Naive thymus-derived CD4-positive, alpha-beta T cell (primary cell): ENCODE results near the gene CDYL2. TPM values are rescaled to one million over a fixed set of nuclear protein-coding genes. Genes with fewer than 3 reads are reported as not detected.
A peak's percentile ranks its signal among the peaks of the same experiment; 100 is the strongest.

ENCODE experiments used
- ATAC-seq: fragments of 150-1000 bp; cut with Tn5 transposase; 2 replicates; pipeline ENCODE4 v1.10.0; 2021; ENCODE audit warnings: mild to moderate bottlenecking, moderate library complexity
- CTCF ChIA-PET: fragments of 350-600 bp; sonication (Branson Sonifier 250); formaldehyde crosslinking; loops from one replicate; lab custom pipeline; 2021; ENCODE audit warnings: antibody characterized with exemption; lab: Charles Lee
- POLR2A ChIA-PET: fragments of 350-600 bp; sonication (Branson Sonifier 250); formaldehyde crosslinking; loops from one replicate; lab custom pipeline; 2021; ENCODE audit warnings: antibody characterized with exemption, inconsistent platforms; lab: Charles Lee
- DNase-seq, 9 donors: peaks; one replicate each; pipeline versions ENCODE4 v3.0.0 to v3.0.0-alpha.2; 2020 to 2022; ENCODE audit warnings: mixed read lengths in 1 of 9
- H3K27ac ChIP-seq: one replicate; pipeline ENCODE4 v1.7.0; 2013; ENCODE audit warnings: mild to moderate bottlenecking, low read depth, low read length, moderate library complexity
- H3K27me3 ChIP-seq, 2 donors: one replicate each; pipeline ENCODE4 v1.7.0; 2013; ENCODE audit warnings: low read length in 2 of 2, mild to moderate bottlenecking in 2 of 2, moderate library complexity in 2 of 2; ENCODE audit not compliant: control insufficient read depth in 2 of 2, insufficient read depth in 2 of 2
- H3K36me3 ChIP-seq, 3 experiments: 1 replicate in 2 of 3; 2 replicates in 1 of 3; pipeline ENCODE4 v1.7.0; 2013; ENCODE audit warnings: low read length in 3 of 3, mild to moderate bottlenecking in 3 of 3, moderate library complexity in 1 of 3; ENCODE audit not compliant: insufficient read depth in 3 of 3, control insufficient read depth in 2 of 3
- H3K4me1 ChIP-seq, 2 donors: one replicate each; pipeline ENCODE4 v1.7.0; 2013; ENCODE audit warnings: low read length in 2 of 2, mild to moderate bottlenecking in 2 of 2, moderate library complexity in 1 of 2; ENCODE audit not compliant: control insufficient read depth in 2 of 2, insufficient read depth in 2 of 2
- H3K4me3 ChIP-seq: 2 replicates; pipeline ENCODE4 v1.7.0; 2013; ENCODE audit warnings: mild to moderate bottlenecking, low read length
- H3K9me3 ChIP-seq, 3 experiments: 1 replicate in 2 of 3; 2 replicates in 1 of 3; pipeline ENCODE4 v1.7.0; 2013; ENCODE audit warnings: low read length in 3 of 3; ENCODE audit not compliant: control insufficient read depth in 2 of 3
- H3K27ac Mint-ChIP-seq, 9 donors: one replicate each; pipeline ENCODE4 v1.8.0; 2020 to 2022; ENCODE audit warnings: mixed read lengths in 9 of 9, mild to moderate bottlenecking in 8 of 9, moderate library complexity in 5 of 9, inconsistent platforms in 2 of 9
- H3K27me3 Mint-ChIP-seq, 5 donors: one replicate each; pipeline ENCODE4 v1.8.0; 2021 to 2022; ENCODE audit warnings: mixed read lengths in 5 of 5, mild to moderate bottlenecking in 1 of 5
- H3K36me3 Mint-ChIP-seq, 5 donors: one replicate each; pipeline ENCODE4 v1.8.0; 2020 to 2022; ENCODE audit warnings: mixed read lengths in 5 of 5, mild to moderate bottlenecking in 3 of 5, inconsistent platforms in 1 of 5
- H3K4me1 Mint-ChIP-seq, 7 donors: one replicate each; pipeline ENCODE4 v1.8.0; 2020 to 2022; ENCODE audit warnings: mixed read lengths in 7 of 7, mild to moderate bottlenecking in 3 of 7, inconsistent platforms in 1 of 7
- H3K4me3 Mint-ChIP-seq, 10 donors: one replicate each; pipeline ENCODE4 v1.8.0; 2020 to 2022; ENCODE audit warnings: mild to moderate bottlenecking in 10 of 10, mixed read lengths in 10 of 10, moderate library complexity in 6 of 10, inconsistent platforms in 2 of 10
- H3K9me3 Mint-ChIP-seq, 11 donors: one replicate each; pipeline ENCODE4 v1.8.0; 2020 to 2022; ENCODE audit warnings: mixed read lengths in 11 of 11, mild to moderate bottlenecking in 4 of 11, inconsistent platforms in 1 of 11, moderate library complexity in 1 of 11
- intact Hi-C, 2 donors: fragments of 100-400 bp; cut with micrococcal nuclease; formaldehyde crosslinking; loops; one replicate each; pipeline ENCODE4 v1.15.1; 2023
- polyA plus RNA-seq, 2 donors: library from polyadenylated mRNA; unstranded; fragments of 300-500 nt; fragmentation: Illumina TruSeq; gene quantifications; one replicate each; pipeline ENCODE4 v1.2.3, GENCODE V29; 2021
- total RNA-seq, 6 experiments: library from RNA in 5 of 6; stranded (reverse) in 5 of 6; gene quantifications; 1 replicate in 5 of 6; 2 replicates in 1 of 6; pipeline ENCODE4 v1.2.3 and lab custom pipeline; 2021 to 2026

CDYL2 gene
- total and polyA plus RNA-seq, 7 experiments from 2014 or later, result 0.61 to 71.3 (median 21.0) TPM

DNA sequence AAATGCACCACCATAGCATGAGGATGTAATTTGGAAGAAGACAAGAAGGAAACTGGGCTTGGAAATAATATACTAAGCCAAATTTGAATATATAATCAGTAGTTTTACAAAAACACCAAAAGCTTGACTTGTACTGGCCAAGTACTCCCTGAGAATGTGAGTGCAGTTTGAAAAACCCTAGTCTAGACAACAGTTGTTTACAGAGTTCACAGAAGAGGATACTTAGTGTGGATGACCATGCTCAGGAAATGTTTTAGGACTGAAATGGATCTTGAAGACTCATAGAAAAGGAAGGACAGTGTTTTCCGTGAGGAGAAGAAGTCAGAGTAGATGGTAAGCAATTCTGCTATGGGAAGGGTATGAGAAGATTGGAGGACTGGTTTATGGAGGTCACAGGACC is 1.9 kb upstream of the CDYL2 start:
- H3K27me3 ChIP-seq, result no peaks in the 10 kb centered on the region
- Mint-ChIP-seq H3K27me3 (peaks cover 0 to 9% (median 0%) of the 10 kb centered on the region in 5 donors), H3K36me3 (peaks cover 0 to 23% (median 0%) of the 10 kb centered on the region in 5 donors), H3K27ac (peak overlapping the region in 3 of 9 donors; percentile 29 to 90 (median 39)), H3K4me3 (peak overlapping the region in 8 of 10 donors; percentile 24 to 88 (median 41)), H3K9me3 (peaks cover 0 to 14% (median 0%) of the 10 kb centered on the region in 11 donors), H3K4me1 (peaks cover 11 to 40% (median 15%) of the 10 kb centered on the region in 7 donors)
- ChIA-PET POLR2A (interaction anchor here (0.5 to 1.0 kb wide), 3 partner anchors 217 to 1101 kb away, joined by 3 to 4 read pairs (median 3); no protein-coding TSS in a partner anchor), CTCF (no interaction called here)
- H3K4me3 ChIP-seq, result no peak overlapping the region
- no peaks in the 10 kb centered on the region for H3K9me3 ChIP-seq
- H3K27ac ChIP-seq, result no peak overlapping the region
- peaks cover 0 to 10% of the 10 kb centered on the region in 2 donors for H3K4me1 ChIP-seq
- ATAC-seq, result no peak
- no peaks in the 10 kb centered on the region for H3K36me3 ChIP-seq
- no peak for DNase-seq
- intact Hi-C loops, result loop anchor here (2.0 to 10.0 kb wide), 8 partner anchors 15 to 1201 kb away; partner anchors contain the start of genes C16orf46 (in 2 of the 2), MAF (in 2 of the 2), CENPN (in 1 of the 2) and CMC2 (in 1 of the 2)

DNA sequence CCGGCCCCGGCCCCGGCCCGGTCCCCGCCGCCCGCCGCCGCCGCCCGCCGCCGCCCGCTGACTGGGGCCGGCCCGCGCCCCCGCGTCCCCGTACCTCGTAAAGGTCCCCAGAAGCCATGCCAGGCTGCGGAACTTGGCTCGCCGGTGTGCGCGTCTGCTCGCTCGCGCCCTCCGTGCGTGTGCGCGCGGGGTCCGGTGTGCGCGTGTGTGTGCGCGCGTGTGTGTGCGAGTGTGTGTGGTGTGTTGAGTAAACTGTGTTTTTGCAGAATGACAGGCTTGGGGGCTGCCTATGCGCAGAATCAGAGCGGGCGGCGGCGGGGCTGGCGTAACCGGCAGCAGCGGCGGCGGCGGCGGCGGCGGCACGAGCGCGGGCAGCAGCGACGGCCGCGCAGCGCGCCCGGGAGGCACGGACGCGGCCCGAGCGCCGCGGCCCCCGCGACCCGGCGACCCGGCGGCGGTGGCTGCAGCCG is 307 bp downstream of the CDYL2 start:
- H3K4me1 Mint-ChIP-seq, result peaks cover 12 to 59% (median 18%) of the 10 kb centered on the region in 7 donors
- Histone ChIP-seq H3K9me3 (no peaks in the 10 kb centered on the region), H3K4me1 (peaks cover 0 to 10% of the 10 kb centered on the region in 2 donors), H3K27ac (no peak overlapping the region), H3K36me3 (no peaks in the 10 kb centered on the region), H3K27me3 (no peaks in the 10 kb centered on the region), H3K4me3 (no peak overlapping the region)
- peaks cover 0 to 41% (median 0%) of the 10 kb centered on the region in 5 donors for H3K36me3 Mint-ChIP-seq
- ChIA-PET POLR2A (no interaction called here), CTCF (no interaction called here)
- H3K27ac Mint-ChIP-seq, result peak overlapping the region in 7 of 9 donors; percentile 46 to 98 (median 78)
- H3K27me3 Mint-ChIP-seq, result peaks cover 0 to 9% (median 0%) of the 10 kb centered on the region in 5 donors
- peak overlapping the region; percentile 85 to 96 (median 94) for H3K4me3 Mint-ChIP-seq
- ATAC-seq, result peak; percentile 69
- intact Hi-C loops, result loop anchor here (1.0 to 10.0 kb wide), 11 partner anchors 47 to 1199 kb away; partner anchors contain the start of genes C16orf46 (in 2 of the 2), MAF (in 2 of the 2), CENPN (in 1 of the 2) and CMC2 (in 1 of the 2)
- peaks cover 0 to 10% (median 0%) of the 10 kb centered on the region in 11 donors for H3K9me3 Mint-ChIP-seq
- DNase-seq, result peak; percentile 26 to 69 (median 52)

GRCh38 chr16:80803339-80804055 is 901 bp downstream of the CDYL2 start:
- POLR2A ChIA-PET, result no interaction called here
- intact Hi-C loops, result loop anchor here (1.0 to 10.0 kb wide), 13 partner anchors 46 to 1199 kb away; partner anchors contain the start of genes C16orf46 (in 2 of the 2), DYNLRB2 (in 2 of the 2), MAF (in 2 of the 2) and CENPN (in 1 of the 2)
- no peak overlapping the region for H3K27ac ChIP-seq
- ATAC-seq (peak; percentile 53), DNase-seq (peak in 8 of 9 donors; percentile 21 to 61 (median 36))
- peaks cover 0 to 10% of the 10 kb centered on the region in 2 donors for H3K4me1 ChIP-seq
- Mint-ChIP-seq H3K9me3 (peaks cover 0 to 10% (median 0%) of the 10 kb centered on the region in 11 donors), H3K27me3 (peaks cover 0 to 9% (median 0%) of the 10 kb centered on the region in 5 donors), H3K4me3 (peak overlapping the region; percentile 85 to 96 (median 90)), H3K27ac (peak overlapping the region in 6 of 9 donors; percentile 19 to 98 (median 69)), H3K4me1 (peaks cover 12 to 59% (median 18%) of the 10 kb centered on the region in 7 donors), H3K36me3 (peaks cover 0 to 41% (median 0%) of the 10 kb centered on the region in 5 donors)
- no peaks in the 10 kb centered on the region for H3K36me3 ChIP-seq
- H3K27me3 ChIP-seq, result no peaks in the 10 kb centered on the region
- H3K4me3 ChIP-seq, result no peak overlapping the region
- CTCF ChIA-PET, result no interaction called here
- H3K9me3 ChIP-seq, result no peaks in the 10 kb centered on the region

- DNase-seq (no peak), ATAC-seq (no peak)
- Mint-ChIP-seq H3K27ac (peak overlapping the region in 2 of 9 donors; percentile 2 to 68), H3K36me3 (peaks cover 0 to 44% (median 0%) of the 10 kb centered on the region in 5 donors), H3K27me3 (peaks cover 0 to 9% (median 0%) of the 10 kb centered on the region in 5 donors), H3K4me3 (peak overlapping the region; percentile 26 to 96 (median 70)), H3K4me1 (peaks cover 12 to 60% (median 18%) of the 10 kb centered on the region in 7 donors), H3K9me3 (peaks cover 0 to 10% (median 0%) of the 10 kb centered on the region in 11 donors)
- Histone ChIP-seq H3K36me3 (no peaks in the 10 kb centered on the region), H3K27ac (no peak overlapping the region), H3K9me3 (no peaks in the 10 kb centered on the region), H3K27me3 (no peaks in the 10 kb centered on the region), H3K4me3 (no peak overlapping the region), H3K4me1 (peaks cover 0 to 10% of the 10 kb centered on the region in 2 donors)
- ChIA-PET POLR2A (interaction anchor here (0.7 kb wide), 1 partner anchor 261 kb away, joined by 4 read pairs; no protein-coding TSS in a partner anchor), CTCF (no interaction called here)
- intact Hi-C loops, result loop anchor here (2.0 to 10.0 kb wide), 10 partner anchors 46 to 1198 kb away; partner anchors contain the start of genes C16orf46 (in 2 of the 2), MAF (in 2 of the 2), CENPN (in 1 of the 2) and CMC2 (in 1 of the 2)
Observed at GRCh38 chr16:80802902-80803301, 1.5 kb downstream of the CDYL2 start.

DNA sequence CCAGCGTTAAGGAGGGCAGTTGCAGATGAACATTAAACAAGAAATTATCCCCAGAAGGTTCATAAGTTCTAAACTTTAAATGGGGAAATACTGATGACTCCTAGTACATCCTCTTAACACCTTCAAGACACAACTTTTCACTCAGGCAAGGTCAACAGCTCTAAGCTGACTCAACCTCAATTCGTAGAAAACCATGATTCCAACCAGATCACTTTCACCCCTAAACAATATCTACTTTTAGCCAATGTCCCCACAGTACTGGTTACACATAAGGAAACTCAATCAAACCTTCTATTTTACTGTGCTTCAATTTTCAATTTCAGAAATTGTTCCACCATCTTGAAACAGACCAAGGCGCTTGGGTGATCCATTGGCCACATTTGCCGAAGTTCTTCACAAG is 2.3 kb downstream of the CDYL2 start:
- H3K4me3 ChIP-seq, result no peak overlapping the region
- no peaks in the 10 kb centered on the region for H3K9me3 ChIP-seq
- Mint-ChIP-seq H3K27ac (peak overlapping the region in 2 of 9 donors; percentile 2 to 68), H3K9me3 (peaks cover 0 to 8% (median 0%) of the 10 kb centered on the region in 11 donors), H3K36me3 (peaks cover 0 to 45% (median 0%) of the 10 kb centered on the region in 5 donors), H3K4me1 (peaks cover 12 to 54% (median 18%) of the 10 kb centered on the region in 7 donors), H3K4me3 (peak overlapping the region; percentile 26 to 96 (median 57)), H3K27me3 (peaks cover 0 to 9% (median 0%) of the 10 kb centered on the region in 5 donors)
- ChIA-PET POLR2A (interaction anchor here (0.7 kb wide), 1 partner anchor 260 kb away, joined by 4 read pairs; no protein-coding TSS in a partner anchor), CTCF (no interaction called here)
- intact Hi-C loops, result loop anchor here (2.0 to 10.0 kb wide), 10 partner anchors 45 to 1197 kb away; partner anchors contain the start of genes C16orf46 (in 2 of the 2), MAF (in 2 of the 2), CENPN (in 1 of the 2) and CMC2 (in 1 of the 2)
- H3K36me3 ChIP-seq, result no peaks in the 10 kb centered on the region
- no peak for DNase-seq
- no peak for ATAC-seq
- no peaks in the 10 kb centered on the region for H3K27me3 ChIP-seq
- no peak overlapping the region for H3K27ac ChIP-seq
- H3K4me1 ChIP-seq, result peaks cover 0 to 8% of the 10 kb centered on the region in 2 donors

- H3K36me3 Mint-ChIP-seq, result peaks cover 0 to 45% (median 0%) of the 10 kb centered on the region in 5 donors
- POLR2A ChIA-PET, result interaction anchor here (0.7 kb wide), 1 partner anchor 11 kb away, joined by 3 read pairs; no protein-coding TSS in a partner anchor
Observed at GRCh38 chr16:80794071-80794470, 10.3 kb downstream of the CDYL2 start.

More at GRCh38 chr16:80794071-80794470, 10.3 kb downstream of the CDYL2 start:
- DNase-seq (no peak), ATAC-seq (no peak)
- intact Hi-C loops, result no loop called here
- Mint-ChIP-seq H3K4me3 (no peak overlapping the region), H3K27me3 (no peaks in the 10 kb centered on the region), H3K4me1 (peaks cover 0 to 16% (median 0%) of the 10 kb centered on the region in 7 donors), H3K9me3 (peaks cover 0 to 8% (median 0%) of the 10 kb centered on the region in 11 donors), H3K27ac (no peak overlapping the region)
- Histone ChIP-seq H3K36me3 (no peaks in the 10 kb centered on the region), H3K27ac (no peak overlapping the region), H3K9me3 (no peaks in the 10 kb centered on the region), H3K27me3 (no peaks in the 10 kb centered on the region), H3K4me1 (no peaks in the 10 kb centered on the region), H3K4me3 (no peak overlapping the region)
- CTCF ChIA-PET, result no interaction called here
